ENCODE measurements around the gene FOXP2. TPM values are rescaled to one million over a fixed set of nuclear protein-coding genes. Genes with fewer than 3 reads are reported as not detected.
"Not testable (repeated sequence)": the region's sequence is repeated elsewhere in the genome, so short reads cannot be mapped to it uniquely, and the experiment has no call there.

Gene FOXP2
- total RNA-seq, 1 experiment from 2014 or later: not detected

- no peaks in the 10 kb centered on the region for H4K20me1 ChIP-seq (ENCODE audit: low read length)
- ChIA-PET POLR2A (ENCODE audit: unreplicated experiment) (no interaction called here), CTCF (no interaction called here)
- H2AFZ ChIP-seq (ENCODE audit: low read length): no peak overlapping the region
- no peaks in the 10 kb centered on the region for H3F3A ChIP-seq (ENCODE audit: low read length, unreplicated experiment)
- H3K4me3 ChIP-seq (ENCODE audit: low read length): no peak overlapping the region
- no peaks in the 10 kb centered on the region for H3K36me3 ChIP-seq (ENCODE audit: low read depth, low read length)
- H3K79me2 ChIP-seq (ENCODE audit: low read length): no peaks in the 10 kb centered on the region
- no peak overlapping the region for H3K4me2 ChIP-seq (ENCODE audit: low read length)
- no peaks in the 10 kb centered on the region for H3K27me3 ChIP-seq (ENCODE audit: low read length)
- no peak overlapping the region for H3K9ac ChIP-seq (ENCODE audit: low read length)
- H3K4me1 ChIP-seq (ENCODE audit: insufficient read depth, low read length): no peaks in the 10 kb centered on the region
- H3K9me3 ChIP-seq (ENCODE audit: low read length): no peaks in the 10 kb centered on the region
- intact Hi-C loops (cut with micrococcal nuclease): no loop called here
- H3K9me2 ChIP-seq (replicated peaks; ENCODE audit: low read length): no peaks in the 10 kb centered on the region
- no peak overlapping the region for H3K27ac ChIP-seq (ENCODE audit: low read length)
- BruUV-seq (replicated peaks): no TSS peak
- DNase-seq: no peak
- no peak for ATAC-seq
- no peak for TF ChIP-seq EZH2phosphoT487 (IDR thresholded peaks at IDR 0.05; ENCODE audit: borderline replicate concordance, low read length)
- no peak for TF ChIP-seq CTCF (conservative IDR thresholded peaks at IDR 0.05; ENCODE audit: low read depth, low read length)
- no peak for TF ChIP-seq EZH2 (IDR thresholded peaks at IDR 0.05; ENCODE audit: low read length, unreplicated experiment)
Measured at GRCh38 chr7:114508086-114508485, 93.5 kb downstream of the FOXP2 start.

- H4K20me1 ChIP-seq (ENCODE audit: low read length); H3K9ac ChIP-seq (ENCODE audit: low read length); CTCF ChIA-PET; H3K4me3 ChIP-seq (ENCODE audit: low read length); H3K4me2 ChIP-seq (ENCODE audit: low read length); H3K27ac ChIP-seq (ENCODE audit: low read length); BruUV-seq (replicated peaks); POLR2A ChIA-PET (ENCODE audit: unreplicated experiment); H3K79me2 ChIP-seq (ENCODE audit: low read length); H3K4me1 ChIP-seq (ENCODE audit: insufficient read depth, low read length); intact Hi-C loops (cut with micrococcal nuclease); H3K36me3 ChIP-seq (ENCODE audit: low read depth, low read length); H3K27me3 ChIP-seq (ENCODE audit: low read length); H2AFZ ChIP-seq (ENCODE audit: low read length); H3K9me3 ChIP-seq (ENCODE audit: low read length); DNase-seq; H3K9me2 ChIP-seq (replicated peaks; ENCODE audit: low read length); H3F3A ChIP-seq (ENCODE audit: low read length, unreplicated experiment); ATAC-seq: not testable (repeated sequence)
Measured at GRCh38 chr7:114510824-114511223, 96.2 kb downstream of the FOXP2 start.

- ChIA-PET CTCF (no interaction called here), POLR2A (ENCODE audit: unreplicated experiment) (no interaction called here)
- Histone ChIP-seq H3K79me2 (ENCODE audit: low read length) (no peaks in the 10 kb centered on the region), H3K27me3 (ENCODE audit: low read length) (no peaks in the 10 kb centered on the region; the same call in 1 of the 2 replicates), H3F3A (ENCODE audit: low read length, unreplicated experiment) (no peaks in the 10 kb centered on the region), H3K4me3 (ENCODE audit: low read length) (no peak overlapping the region), H3K4me2 (ENCODE audit: low read length) (no peak overlapping the region), H3K36me3 (ENCODE audit: low read depth, low read length) (no peaks in the 10 kb centered on the region), H2AFZ (ENCODE audit: low read length) (no peak overlapping the region), H3K9ac (ENCODE audit: low read length) (no peak overlapping the region), H3K27ac (ENCODE audit: low read length) (no peak overlapping the region), H3K9me2 (replicated peaks; ENCODE audit: low read length) (no peaks in the 10 kb centered on the region), H3K9me3 (ENCODE audit: low read length) (no peaks in the 10 kb centered on the region), H3K4me1 (ENCODE audit: insufficient read depth, low read length) (no peaks in the 10 kb centered on the region), H4K20me1 (ENCODE audit: low read length) (no peaks in the 10 kb centered on the region)
- ATAC-seq (no peak), DNase-seq (no peak)
- no TSS peak for BruUV-seq (replicated peaks)
- no peak for TF ChIP-seq CTCF (conservative IDR thresholded peaks at IDR 0.05; ENCODE audit: low read depth, low read length)
- TF ChIP-seq EZH2phosphoT487 (IDR thresholded peaks at IDR 0.05; ENCODE audit: borderline replicate concordance, low read length): no peak
- TF ChIP-seq EZH2 (IDR thresholded peaks at IDR 0.05; ENCODE audit: low read length, unreplicated experiment): no peak
- intact Hi-C loops (cut with micrococcal nuclease): no loop called here
Measured at GRCh38 chr7:114519240-114519639, 104.6 kb downstream of the FOXP2 start.
